OCI-LY7 (cell line): ENCODE measurements around the gene HS3ST3A1. TPM values are rescaled to one million over a fixed set of nuclear protein-coding genes. Genes with fewer than 3 reads are reported as not detected.

ENCODE experiments used
- BruUV-seq: library from RNA; stranded (reverse); fragments of 400-500 nt; replicated peaks from 2 replicates; lab custom pipeline; 2021; lab: Mats Ljungman, UMichigan
- CTCF ChIA-PET: fragments of 300-600 bp; sonication (Branson Sonifier 250); formaldehyde crosslinking; loops from one replicate; lab custom pipeline; 2022; ENCODE audit warnings: antibody characterized with exemption; ENCODE audit not compliant: unreplicated experiment; lab: Charles Lee
- POLR2A ChIA-PET: fragments of 300-600 bp; sonication (Branson Sonifier 250); formaldehyde crosslinking; loops from one replicate; lab custom pipeline; 2022; ENCODE audit warnings: antibody characterized with exemption; lab: Charles Lee
- DNase-seq: peaks from one replicate; pipeline ENCODE4 v3.0.0-alpha.2; 2015; ENCODE audit warnings: low spot score
- H2AFZ ChIP-seq: fragments of 200-600 bp; sonication (generic), shearing (Covaris generic); 2 replicates; pipeline ENCODE4 v1.6.1; 2014; ENCODE audit warnings: mild to moderate bottlenecking, antibody characterized with exemption, low read length, moderate library complexity
- H3K27ac ChIP-seq: fragments of 200-600 bp; sonication (generic); 2 replicates; pipeline ENCODE4 v1.5.1; 2014; ENCODE audit warnings: mixed run types, low read depth, mild to moderate bottlenecking, moderate library complexity, low read length, inconsistent platforms; ENCODE audit not compliant: poor library complexity, severe bottlenecking
- H3K36me3 ChIP-seq: fragments of 200-600 bp; sonication (generic); 2 replicates; pipeline ENCODE4 v1.6.1; 2014; ENCODE audit warnings: mild to moderate bottlenecking, antibody characterized with exemption, low read length, moderate library complexity, mixed read lengths; ENCODE audit not compliant: insufficient read depth
- H3K4me1 ChIP-seq: fragments of 200-600 bp; sonication (generic); 2 replicates; pipeline ENCODE4 v1.5.1; 2014; ENCODE audit warnings: mild to moderate bottlenecking, low read length; ENCODE audit not compliant: insufficient read depth, poor library complexity, severe bottlenecking
- H3K4me2 ChIP-seq: fragments of 200-600 bp; sonication (generic); 2 replicates; pipeline ENCODE4 v1.6.1; 2014; ENCODE audit warnings: mild to moderate bottlenecking, low read length
- H3K4me3 ChIP-seq: fragments of 200-600 bp; sonication (generic); 2 replicates; pipeline ENCODE4 v1.5.1; 2014; ENCODE audit warnings: mild to moderate bottlenecking, low read depth, low read length; ENCODE audit not compliant: poor library complexity, severe bottlenecking
- H3K79me2 ChIP-seq: fragments of 200-600 bp; sonication (generic); 2 replicates; pipeline ENCODE4 v1.6.1; 2016; ENCODE audit warnings: low read depth, mild to moderate bottlenecking, low read length, moderate library complexity, mixed read lengths; ENCODE audit not compliant: insufficient read depth
- H3K9me2 ChIP-seq: fragments of 200-600 bp; sonication (generic); 2 replicates; pipeline ENCODE4 v1.6.1; 2016; ENCODE audit warnings: mild to moderate bottlenecking, low read length, mixed read lengths; ENCODE audit not compliant: insufficient read depth
- H3K9me3 ChIP-seq: fragments of 200-600 bp; sonication (generic); 2 replicates; pipeline ENCODE4 v1.6.1; 2014; ENCODE audit warnings: mild to moderate bottlenecking, mixed run types, low read length, mixed read lengths
- H4K20me1 ChIP-seq: fragments of 200-600 bp; sonication (generic); 2 replicates; pipeline ENCODE4 v1.6.1; 2014; ENCODE audit warnings: mild to moderate bottlenecking, antibody characterized with exemption, low read length, moderate library complexity, mixed read lengths; ENCODE audit not compliant: insufficient read depth
- CTCF ChIP-seq: fragments of 200-600 bp; sonication (generic); conservative IDR thresholded peaks from 2 replicates; pipeline ENCODE4 v1.5.1; 2014; ENCODE audit warnings: mild to moderate bottlenecking, antibody characterized with exemption, low read length, moderate library complexity, mixed read lengths
- EZH2phosphoT487 ChIP-seq: fragments of 200-600 bp; sonication (generic); IDR thresholded peaks from 2 replicates; pipeline ENCODE4 v1.6.1; 2018; ENCODE audit warnings: low read depth, borderline replicate concordance, mild to moderate bottlenecking, mixed run types, antibody characterized with exemption, low read length, moderate library complexity, mixed read lengths
- intact Hi-C: fragments of 100-400 bp; cut with micrococcal nuclease; formaldehyde crosslinking; loops from one replicate; pipeline ENCODE4 v1.10.0; 2022; ENCODE audit not compliant: unreplicated experiment
- total RNA-seq, 2 experiments: library from RNA; depleted of rRNA in 1 of 2; stranded (reverse); fragments of >200 nt in 1 of 2; shearing (Covaris generic) in 1 of 2; gene quantifications; 2 replicates each; pipeline ENCODE4 v1.2.3, GENCODE V29; 2014 to 2022

HS3ST3A1 gene
- total RNA-seq, 2 experiments from 2014 or later, result 0.72 TPM; not detected in 1

GRCh38 chr17:13484020-13484419, 117.7 kb downstream of the HS3ST3A1 start:
- CTCF ChIA-PET, result no interaction called here
- POLR2A ChIA-PET, result no interaction called here
- H4K20me1 ChIP-seq, result no peaks in the 10 kb centered on the region
- BruUV-seq, result no TSS peak
- H3K4me2 ChIP-seq, result no peak overlapping the region
- H3K79me2 ChIP-seq, result no peaks in the 10 kb centered on the region
- DNase-seq, result no peak
- no peaks in the 10 kb centered on the region for H3K9me2 ChIP-seq
- H3K4me1 ChIP-seq, result no peaks in the 10 kb centered on the region
- H2AFZ ChIP-seq, result no peak overlapping the region
- TF ChIP-seq CTCF, result no peak
- no peak for TF ChIP-seq EZH2phosphoT487
- H3K4me3 ChIP-seq, result no peak overlapping the region
- intact Hi-C loops, result no loop called here
- H3K27ac ChIP-seq, result no peak overlapping the region
- no peaks in the 10 kb centered on the region for H3K36me3 ChIP-seq
- no peaks in the 10 kb centered on the region; the same call in 1 of the 2 replicates for H3K9me3 ChIP-seq

- Histone ChIP-seq H3K4me3 (no peak overlapping the region), H3K4me2 (no peak overlapping the region), H2AFZ (no peak overlapping the region), H3K9me3 (no peaks in the 10 kb centered on the region; the same call in 1 of the 2 replicates), H3K36me3 (no peaks in the 10 kb centered on the region), H3K4me1 (no peaks in the 10 kb centered on the region), H3K79me2 (no peaks in the 10 kb centered on the region), H3K9me2 (no peaks in the 10 kb centered on the region), H4K20me1 (no peaks in the 10 kb centered on the region), H3K27ac (no peak overlapping the region)
- intact Hi-C loops, result no loop called here
- no TSS peak for BruUV-seq
- DNase-seq, result peak; percentile 2
- no peak for TF ChIP-seq CTCF
- TF ChIP-seq EZH2phosphoT487, result no peak
- CTCF ChIA-PET, result no interaction called here
- POLR2A ChIA-PET, result no interaction called here
These were observed 120.9 kb downstream of the HS3ST3A1 start for GRCh38 chr17:13480877-13481276.

DNA sequence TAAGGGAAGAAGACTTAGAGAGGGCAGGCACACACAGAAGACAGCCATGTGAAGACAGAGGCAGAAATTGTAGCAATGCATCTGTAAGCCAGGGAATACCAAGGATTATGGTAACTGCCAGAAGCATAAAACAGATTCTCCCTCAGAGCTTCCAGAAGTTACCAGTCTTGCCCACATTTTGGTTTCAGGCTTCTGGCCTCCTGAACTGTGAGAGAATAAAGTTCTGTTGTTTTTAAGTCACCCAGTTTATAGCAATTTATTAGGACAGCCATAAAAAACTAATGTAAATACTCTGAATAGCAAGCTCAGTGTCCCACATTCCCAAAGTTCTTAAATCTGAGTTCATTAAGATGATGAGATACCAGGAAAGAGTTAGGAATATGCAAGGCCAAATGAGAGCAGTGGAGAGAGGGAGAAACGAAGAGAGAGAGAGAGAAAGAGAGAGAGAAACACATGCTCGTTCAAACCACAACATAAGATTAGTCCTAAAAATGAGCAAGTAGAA, 123.4 kb downstream of the HS3ST3A1 start:
- TF ChIP-seq CTCF (no peak), EZH2phosphoT487 (no peak)
- Histone ChIP-seq H3K4me3 (no peak overlapping the region), H3K4me2 (no peak overlapping the region), H3K36me3 (no peaks in the 10 kb centered on the region), H4K20me1 (no peaks in the 10 kb centered on the region), H3K4me1 (no peaks in the 10 kb centered on the region), H3K9me2 (no peaks in the 10 kb centered on the region), H3K79me2 (no peaks in the 10 kb centered on the region), H3K9me3 (no peaks in the 10 kb centered on the region; the same call in 1 of the 2 replicates), H2AFZ (no peak overlapping the region), H3K27ac (no peak overlapping the region)
- ChIA-PET POLR2A (no interaction called here), CTCF (no interaction called here)
- DNase-seq, result no peak
- BruUV-seq, result no TSS peak
- intact Hi-C loops, result no loop called here
